H1 (cell line): Measurements from ENCODE around the gene DDX1. TPM values are rescaled to one million over a fixed set of nuclear protein-coding genes. Genes with fewer than 3 reads are reported as not detected.

Source experiments
- CTCF ChIA-PET: fragments of 300-600 bp; sonication (Branson Sonifier 250); formaldehyde crosslinking; loops from one replicate; lab custom pipeline; 2021; ENCODE audit not compliant: partially characterized antibody; lab: Charles Lee
- POLR2A ChIA-PET: fragments of 300-600 bp; sonication (Branson Sonifier 250); formaldehyde crosslinking; loops from one replicate; lab custom pipeline; 2021; ENCODE audit warnings: inconsistent platforms; ENCODE audit not compliant: partially characterized antibody; lab: Charles Lee
- DNase-seq, 2 experiments: peaks; one replicate each; pipeline versions ENCODE4 v3.0.0 to v3.0.0-alpha.2; 2010 to 2022; ENCODE audit warnings: low spot score in 2 of 2, low read depth in 1 of 2, mixed read lengths in 1 of 2
- FAIRE-seq: peaks from 2 replicates; lab custom pipeline; 2011; peaks lifted over from hg19 to GRCh38; lab: Jason Lieb, UNC
- H2AFZ ChIP-seq: 2 replicates; pipeline ENCODE4 v1.8.1; 2012; ENCODE audit warnings: low read length, inconsistent platforms
- H2AK5ac ChIP-seq: 2 replicates; pipeline ENCODE4 v1.6.1; 2013; ENCODE audit warnings: low read depth, low read length
- H2BK120ac ChIP-seq: replicated peaks from 2 replicates; pipeline ENCODE3; 2013; ENCODE audit warnings: low read depth, low read length, inconsistent platforms
- H2BK12ac ChIP-seq: 2 replicates; pipeline ENCODE4 v1.6.1; 2013; ENCODE audit warnings: low read depth, low read length
- H2BK15ac ChIP-seq: 2 replicates; pipeline ENCODE4 v1.6.1; 2013; ENCODE audit warnings: low read length
- H2BK20ac ChIP-seq: 2 replicates; pipeline ENCODE4 v1.6.1; 2013; ENCODE audit warnings: low read length
- H2BK5ac ChIP-seq: 2 replicates; pipeline ENCODE4 v1.6.1; 2013; ENCODE audit warnings: low read depth, low read length
- H3K14ac ChIP-seq: 2 replicates; pipeline ENCODE4 v1.6.1; 2013; ENCODE audit warnings: inconsistent platforms; ENCODE audit not compliant: insufficient read length
- H3K18ac ChIP-seq: 2 replicates; pipeline ENCODE4 v1.6.1; 2013; ENCODE audit warnings: low read length; ENCODE audit errors: extremely low read depth
- H3K23ac ChIP-seq: 2 replicates; pipeline ENCODE4 v1.6.1; 2013; ENCODE audit warnings: inconsistent platforms; ENCODE audit not compliant: insufficient read length
- H3K23me2 ChIP-seq: 2 replicates; pipeline ENCODE4 v1.6.1; 2013; ENCODE audit warnings: low read depth, low read length
- H3K27ac ChIP-seq: 2 replicates; pipeline ENCODE4 v1.6.1; 2011; ENCODE audit warnings: low read depth, low read length, inconsistent platforms
- H3K27me3 ChIP-seq, 4 experiments: replicated peaks in 1 of 4; 1 replicate in 1 of 4; 2 replicates in 3 of 4; pipeline versions ENCODE4 v1.6.1 to v1.8.1; 2011 to 2013; ENCODE audit warnings: low read length in 3 of 4, mild to moderate bottlenecking in 3 of 4, inconsistent platforms in 2 of 4, mixed read lengths in 2 of 4, moderate library complexity in 1 of 4; ENCODE audit not compliant: control insufficient read depth in 3 of 4, insufficient read depth in 3 of 4; ENCODE audit errors: extremely low read depth in 1 of 4
- H3K36me3 ChIP-seq, 4 experiments: 2 replicates each; pipeline versions ENCODE4 v1.6.1 to v1.8.1; 2011 to 2013; ENCODE audit warnings: mild to moderate bottlenecking in 4 of 4, low read length in 3 of 4, moderate library complexity in 2 of 4, control low read depth in 1 of 4, inconsistent platforms in 1 of 4; ENCODE audit not compliant: insufficient read depth in 4 of 4, control insufficient read depth in 2 of 4
- H3K4ac ChIP-seq: replicated peaks from 2 replicates; pipeline ENCODE3; 2013; ENCODE audit warnings: low read length, low read depth, mixed read lengths, inconsistent platforms; ENCODE audit not compliant: insufficient read length
- H3K4me1 ChIP-seq, 4 experiments: replicated peaks in 1 of 4; 1 replicate in 1 of 4; 2 replicates in 3 of 4; pipeline versions ENCODE4 v1.6.1 to v1.8.1; 2011 to 2013; ENCODE audit warnings: low read length in 3 of 4, inconsistent platforms in 2 of 4, mixed read lengths in 1 of 4; ENCODE audit not compliant: insufficient read depth in 4 of 4, control insufficient read depth in 3 of 4
- H3K4me2 ChIP-seq, 2 experiments: 2 replicates each; pipeline versions ENCODE4 v1.6.1 to v1.8.1; 2011 to 2013; ENCODE audit warnings: low read depth in 2 of 2, low read length in 2 of 2, control low read depth in 1 of 2, inconsistent platforms in 1 of 2, mild to moderate bottlenecking in 1 of 2; ENCODE audit not compliant: insufficient read depth in 1 of 2
- H3K4me3 ChIP-seq, 4 experiments: fragments of 200-600, 300-600 bp in 1 of 4; sonication (generic), shearing (Covaris generic), sonication (Bioruptor Twin) in 1 of 4; 2 replicates each; pipeline versions ENCODE4 v1.5.1 to v1.8.1; 2011 to 2016; ENCODE audit warnings: low read length in 4 of 4, low read depth in 3 of 4, control low read depth in 2 of 4, inconsistent platforms in 2 of 4, mild to moderate bottlenecking in 2 of 4, mixed read lengths in 1 of 4, moderate library complexity in 1 of 4; ENCODE audit not compliant: insufficient read depth in 2 of 4; ENCODE audit errors: extremely low read depth in 1 of 4
- H3K56ac ChIP-seq: replicated peaks from 2 replicates; pipeline ENCODE3; 2013; ENCODE audit warnings: low read depth, mild to moderate bottlenecking, mixed read lengths, low read length, inconsistent platforms; ENCODE audit not compliant: insufficient read length
- H3K79me1 ChIP-seq: 2 replicates; pipeline ENCODE4 v1.6.1; 2013; ENCODE audit warnings: low read depth, low read length, control low read depth
- H3K79me2 ChIP-seq, 2 experiments: 2 replicates each; pipeline versions ENCODE4 v1.6.1 to v1.8.1; 2012 to 2013; ENCODE audit warnings: low read length in 2 of 2, mild to moderate bottlenecking in 2 of 2, inconsistent platforms in 1 of 2; ENCODE audit not compliant: insufficient read depth in 2 of 2, control insufficient read depth in 1 of 2
- H3K9ac ChIP-seq, 4 experiments: replicated peaks in 1 of 4; 1 replicate in 1 of 4; 2 replicates in 3 of 4; pipeline versions ENCODE4 v1.6.1 to v1.8.1; 2011 to 2013; ENCODE audit warnings: low read depth in 3 of 4, low read length in 3 of 4, control low read depth in 2 of 4, mild to moderate bottlenecking in 2 of 4, moderate library complexity in 2 of 4, inconsistent platforms in 1 of 4; ENCODE audit errors: extremely low read depth in 1 of 4
- H3K9me3 ChIP-seq, 2 experiments: 2 replicates each; pipeline versions ENCODE4 v1.6.1 to v1.8.1; 2012 to 2013; ENCODE audit warnings: mild to moderate bottlenecking in 2 of 2, moderate library complexity in 2 of 2, control low read depth in 1 of 2, inconsistent platforms in 1 of 2, low read depth in 1 of 2, low read length in 1 of 2, mixed read lengths in 1 of 2; ENCODE audit not compliant: insufficient read depth in 2 of 2
- H4K20me1 ChIP-seq, 2 experiments: replicated peaks in 1 of 2; 2 replicates each; pipeline versions ENCODE3 to v1.8.1; 2011 to 2013; ENCODE audit warnings: inconsistent platforms in 2 of 2, low read length in 2 of 2, mild to moderate bottlenecking in 1 of 2; ENCODE audit not compliant: insufficient read depth in 2 of 2, control insufficient read depth in 1 of 2
- H4K5ac ChIP-seq: 2 replicates; pipeline ENCODE4 v1.6.1; 2013; ENCODE audit warnings: low read length, low read depth, mixed read lengths, inconsistent platforms; ENCODE audit not compliant: insufficient read length
- H4K8ac ChIP-seq: 2 replicates; pipeline ENCODE4 v1.8.0; 2013; ENCODE audit warnings: mild to moderate bottlenecking, moderate library complexity, low read length, inconsistent platforms; ENCODE audit not compliant: insufficient read depth; ENCODE audit errors: extremely low read depth
- H4K91ac ChIP-seq: replicated peaks from 2 replicates; pipeline ENCODE3; 2013; ENCODE audit warnings: low read length, mixed read lengths, inconsistent platforms; ENCODE audit not compliant: insufficient read length
- CBX8 ChIP-seq: fragments of 300-800, 300-1000 bp; sonication (generic); IDR thresholded peaks from 2 replicates; pipeline ENCODE4 v1.7.1; 2016; ENCODE audit warnings: low read depth, low read length, borderline replicate concordance
- JUND ChIP-seq: IDR thresholded peaks from 2 replicates; pipeline ENCODE4 v1.6.1; 2011; ENCODE audit warnings: mild to moderate bottlenecking, improper control_type of control experiment, low read length
- KDM4A ChIP-seq: IDR thresholded peaks from one replicate; pipeline ENCODE4 v1.7.1; 2012; ENCODE audit warnings: low read depth, mild to moderate bottlenecking, moderate library complexity, low read length, inconsistent platforms; ENCODE audit not compliant: severe bottlenecking
- KDM5A ChIP-seq: fragments of 200-600 bp; IDR thresholded peaks from 2 replicates; pipeline ENCODE4 v1.7.1; 2012; ENCODE audit warnings: mild to moderate bottlenecking, low read length, inconsistent platforms, mixed read lengths
- MAFK ChIP-seq: IDR thresholded peaks from 2 replicates; pipeline ENCODE4 v1.6.1; 2012; ENCODE audit warnings: low read depth, mild to moderate bottlenecking, improper control_type of control experiment, low read length
- PHF8 ChIP-seq: fragments of 200-600 bp; sonication (generic); conservative IDR thresholded peaks from 2 replicates; pipeline ENCODE4 v1.7.1; 2012; ENCODE audit warnings: low read depth, mild to moderate bottlenecking, inconsistent platforms, low read length, moderate library complexity
- SIRT6 ChIP-seq: IDR thresholded peaks from one replicate; pipeline ENCODE4 v1.7.1; 2012; ENCODE audit warnings: low read length, inconsistent platforms
- SIX5 ChIP-seq: IDR thresholded peaks from 2 replicates; pipeline ENCODE4 v1.6.1; 2011; ENCODE audit warnings: mild to moderate bottlenecking, low read depth, low read length
- SP1 ChIP-seq: IDR thresholded peaks from 2 replicates; pipeline ENCODE4 v1.6.1; 2011; ENCODE audit warnings: low read depth, low read length
- SP2 ChIP-seq: IDR thresholded peaks from 2 replicates; pipeline ENCODE4 v1.6.1; 2012; ENCODE audit warnings: mild to moderate bottlenecking, low read length, inconsistent platforms
- SP4 ChIP-seq: IDR thresholded peaks from 2 replicates; pipeline ENCODE4 v1.6.1; 2012; ENCODE audit warnings: low read length, inconsistent platforms
- WGBS, 2 experiments: shearing (Covaris generic) in 1 of 2; methylation state at CpG; one replicate each; pipeline versions ENCODE4 v1.1.6 to v1.1.7; 2013 to 2015; ENCODE audit warnings: low lambda C conversion rate in 2 of 2, mixed read lengths in 2 of 2, inconsistent platforms in 1 of 2, low coverage in 1 of 2, missing lambda C conversion rate in 1 of 2; ENCODE audit not compliant: insufficient replicate concordance in 2 of 2, insufficient coverage in 1 of 2, insufficient read length in 1 of 2; ENCODE audit errors: extremely low coverage in 1 of 2, missing lambda C conversion rate in 1 of 2; 5-methylcytosine and 5-hydroxymethylcytosine counted together
- polyA plus RNA-seq, 7 experiments: library from polyadenylated mRNA; depleted of rRNA in 3 of 7; stranded (reverse) in 5 of 7; unstranded in 2 of 7; fragments of >200 nt in 5 of 7; fragments of 200-250 nt in 2 of 7; gene quantifications; 1 replicate in 5 of 7; 2 replicates in 1 of 7; 4 replicates in 1 of 7; pipeline versions ENCODE4 v1.2.1 to v1.2.3, GENCODE V29; 2011 to 2013; ENCODE audit warnings: missing spikeins in 2 of 7, mixed read lengths in 2 of 7
- total RNA-seq: library from RNA; stranded (reverse); fragmentation: NEBNext Ultra II Directional; extraction: Animal tissue kit (Norgen Biotek cat#: 25700); gene quantifications from 2 replicates; pipeline ENCODE4 v1.2.1, GENCODE V29; 2021

DDX1 gene
- total and polyA plus RNA-seq, 2 of the 8 experiments (the other 6 are each of a cell fraction or from before 2014, with no cell fraction given) = 51.1 to 161 TPM

- no peaks in the 10 kb centered on the region for H3K27me3 ChIP-seq
- no peak overlapping the region for H3K4me2 ChIP-seq
- H3K4me3 ChIP-seq = no peak overlapping the region
- H3K36me3 ChIP-seq = no peaks in the 10 kb centered on the region
- WGBS, 2 experiments = 91% methylated on average over 6 of the region's 6 CpGs; no CpG with 5 or more reads in 1 of the 2 experiments
- H3K27ac ChIP-seq = no peak overlapping the region
- no peak overlapping the region for H2BK5ac ChIP-seq
- ChIA-PET CTCF (interaction anchor here (0.8 to 1.7 kb wide), 4 partner anchors 11 to 98 kb away, joined by 3 to 5 read pairs (median 4); no protein-coding TSS in a partner anchor), POLR2A (interaction anchor here (1.0 kb wide), 1 partner anchor 10 kb away, joined by 3 read pairs; no protein-coding TSS in a partner anchor)
- H3K9me3 ChIP-seq = no peaks in the 10 kb centered on the region
- no peak overlapping the region for H4K91ac ChIP-seq
- no peak overlapping the region for H3K4ac ChIP-seq
- no peak overlapping the region for H3K14ac ChIP-seq
- H3K23me2 ChIP-seq = no peaks in the 10 kb centered on the region
- no peak overlapping the region for H4K5ac ChIP-seq
- no peak overlapping the region for H2BK20ac ChIP-seq
- no peak overlapping the region for H3K18ac ChIP-seq
- H3K4me1 ChIP-seq = no peaks in the 10 kb centered on the region; a peak in 2 of 7 replicates
- H3K56ac ChIP-seq = no peak overlapping the region
- no peak overlapping the region for H2BK120ac ChIP-seq
- H2AK5ac ChIP-seq = no peak overlapping the region
- H3K23ac ChIP-seq = no peak overlapping the region
- H3K9ac ChIP-seq = no peak overlapping the region
- H2AFZ ChIP-seq = no peak overlapping the region
- no peaks in the 10 kb centered on the region for H3K79me2 ChIP-seq
- no peaks in the 10 kb centered on the region for H4K20me1 ChIP-seq
- no peak overlapping the region for H2BK12ac ChIP-seq
- H4K8ac ChIP-seq = no peak overlapping the region
- H3K79me1 ChIP-seq = no peaks in the 10 kb centered on the region
- FAIRE-seq (no peak), DNase-seq (no peak)
- H2BK15ac ChIP-seq = no peak overlapping the region
- TF ChIP-seq KDM5A (no peak), PHF8 (no peak), SIRT6 (no peak), SP1 (no peak), SIX5 (no peak), SP2 (no peak), JUND (no peak), CBX8 (no peak), KDM4A (no peak), MAFK (no peak), SP4 (no peak)
Measured at GRCh38 chr2:15652801-15653200, 61.1 kb downstream of the DDX1 start.
